Tibial artery (tissue), 4 donors: Measurements from ENCODE around the gene TDRD1.

Source experiments
- DNase-seq, 2 donors: peaks; one replicate each; pipeline ENCODE4 v3.0.0-alpha.2; 2019
- H3K27ac ChIP-seq, 2 donors: fragments of 200-600 bp; sonication (generic) in 1 of 2; 1 replicate in 1 of 2; 2 replicates in 1 of 2; pipeline ENCODE4 v1.5.1; 2018 to 2019; ENCODE audit warnings: mild to moderate bottlenecking in 1 of 2
- H3K27me3 ChIP-seq, 2 donors: fragments of 200-600 bp; sonication (generic) in 1 of 2; one replicate each; pipeline versions ENCODE4 v1.5.1 to v1.6.0; 2016 to 2019
- H3K36me3 ChIP-seq, 3 donors: fragments of 200-600 bp; sonication (generic) in 2 of 3; one replicate each; pipeline ENCODE4 v1.5.1; 2016 to 2019; ENCODE audit warnings: mild to moderate bottlenecking in 2 of 3
- H3K4me1 ChIP-seq, 4 donors: fragments of 200-600 bp; sonication (generic) in 2 of 4; 1 replicate in 3 of 4; 2 replicates in 1 of 4; pipeline ENCODE4 v1.5.1; 2016 to 2019
- H3K4me3 ChIP-seq, 2 donors: fragments of 200-600 bp; sonication (generic) in 1 of 2; 1 replicate in 1 of 2; 2 replicates in 1 of 2; pipeline ENCODE4 v1.5.1; 2018 to 2019; ENCODE audit warnings: mild to moderate bottlenecking in 2 of 2
- H3K9me3 ChIP-seq, 3 donors: fragments of 200-600 bp; sonication (generic) in 1 of 3; one replicate each; pipeline ENCODE4 v1.5.1; 2016 to 2019
- intact Hi-C: fragments of 100-400 bp; cut with DNase I; formaldehyde crosslinking; loops from one replicate; pipeline ENCODE4 v1.15.0; 2023; ENCODE audit warnings: low total_unique reads
- TF ChIP-seq, protein P1 (sequence below), 2 experiments: fragments of 200-600 bp in 1 of 2; fragments of 450-650 bp in 1 of 2; IDR thresholded peaks; one replicate each; pipeline ENCODE4 v1.5.1; 2017 to 2019; ENCODE audit warnings: antibody characterized with exemption in 2 of 2, mild to moderate bottlenecking in 1 of 2, moderate library complexity in 1 of 2

TDRD1 gene

DNA sequence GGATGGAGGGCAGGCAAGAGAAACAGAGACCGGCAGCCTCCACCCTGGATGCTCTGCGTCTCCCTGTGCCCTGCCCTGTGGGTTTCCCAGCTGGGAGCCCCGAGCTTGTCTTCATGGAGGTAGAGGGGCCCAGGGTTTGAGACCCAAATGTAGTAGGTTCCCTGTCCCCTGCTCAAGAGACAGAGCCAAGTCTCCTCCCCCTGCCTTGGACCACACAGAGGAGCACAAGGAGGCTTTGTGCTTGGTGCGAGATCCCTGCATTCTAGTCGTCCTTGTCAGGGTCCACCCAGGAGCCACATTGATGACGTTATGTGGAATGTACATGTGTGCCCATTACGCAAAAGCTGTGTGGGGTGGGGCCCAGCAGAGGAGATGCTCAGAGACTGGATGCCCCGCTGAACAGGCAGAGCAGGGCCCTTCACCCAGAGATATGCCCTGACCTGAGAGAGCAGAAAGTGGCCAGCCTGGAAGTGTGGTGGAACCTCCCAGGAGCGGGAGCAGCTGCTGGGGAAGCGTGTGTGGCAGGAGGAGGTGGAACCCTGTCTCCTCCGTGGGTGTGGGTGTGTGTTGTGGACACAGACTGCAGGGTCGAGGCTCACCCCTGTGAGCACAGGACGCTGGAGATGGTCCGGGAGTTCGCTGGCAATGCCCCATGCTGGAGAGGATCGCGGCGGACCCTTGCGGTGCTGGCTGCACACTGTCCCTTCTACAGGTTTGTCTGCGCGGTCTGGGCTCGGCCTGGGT, 99.2 kb downstream of the TDRD1 start:
- TF ChIP-seq, protein P1, sequence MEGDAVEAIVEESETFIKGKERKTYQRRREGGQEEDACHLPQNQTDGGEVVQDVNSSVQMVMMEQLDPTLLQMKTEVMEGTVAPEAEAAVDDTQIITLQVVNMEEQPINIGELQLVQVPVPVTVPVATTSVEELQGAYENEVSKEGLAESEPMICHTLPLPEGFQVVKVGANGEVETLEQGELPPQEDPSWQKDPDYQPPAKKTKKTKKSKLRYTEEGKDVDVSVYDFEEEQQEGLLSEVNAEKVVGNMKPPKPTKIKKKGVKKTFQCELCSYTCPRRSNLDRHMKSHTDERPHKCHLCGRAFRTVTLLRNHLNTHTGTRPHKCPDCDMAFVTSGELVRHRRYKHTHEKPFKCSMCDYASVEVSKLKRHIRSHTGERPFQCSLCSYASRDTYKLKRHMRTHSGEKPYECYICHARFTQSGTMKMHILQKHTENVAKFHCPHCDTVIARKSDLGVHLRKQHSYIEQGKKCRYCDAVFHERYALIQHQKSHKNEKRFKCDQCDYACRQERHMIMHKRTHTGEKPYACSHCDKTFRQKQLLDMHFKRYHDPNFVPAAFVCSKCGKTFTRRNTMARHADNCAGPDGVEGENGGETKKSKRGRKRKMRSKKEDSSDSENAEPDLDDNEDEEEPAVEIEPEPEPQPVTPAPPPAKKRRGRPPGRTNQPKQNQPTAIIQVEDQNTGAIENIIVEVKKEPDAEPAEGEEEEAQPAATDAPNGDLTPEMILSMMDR (IDR thresholded peaks at IDR 0.05): no peak
- peak; percentile 17 to 61 for DNase-seq
- no peaks in the 10 kb centered on the region for H3K36me3 ChIP-seq
- H3K9me3 ChIP-seq: no peaks in the 10 kb centered on the region
- H3K27me3 ChIP-seq: peaks cover 0 to 23% of the 10 kb centered on the region in 2 donors
- no peak overlapping the region for H3K4me3 ChIP-seq
- no peak overlapping the region for H3K27ac ChIP-seq
- intact Hi-C loops: no loop called here
- H3K4me1 ChIP-seq: no peaks in the 10 kb centered on the region

DNA sequence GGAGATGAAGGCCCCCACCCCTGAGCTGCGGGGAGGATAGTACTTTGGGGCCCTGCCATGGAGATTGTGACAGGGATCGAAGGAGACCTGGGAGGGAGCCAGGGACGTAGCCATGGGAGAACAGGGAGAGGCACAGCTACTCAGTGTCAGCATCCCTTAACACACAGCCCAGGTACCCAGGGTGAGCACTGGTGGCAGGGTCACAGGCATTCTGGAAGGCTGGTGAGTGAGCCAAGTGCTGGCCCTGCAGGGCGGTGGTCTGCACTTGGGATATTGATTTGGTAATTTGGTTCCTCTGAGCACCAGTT, 99.7 kb downstream of the TDRD1 start:
- Histone ChIP-seq H3K27ac (no peak overlapping the region), H3K4me1 (no peaks in the 10 kb centered on the region), H3K36me3 (no peaks in the 10 kb centered on the region), H3K9me3 (no peaks in the 10 kb centered on the region), H3K27me3 (peaks cover 0 to 23% of the 10 kb centered on the region in 2 donors), H3K4me3 (no peak overlapping the region)
- no peak for DNase-seq
- intact Hi-C loops: no loop called here
- TF ChIP-seq, protein P1 (IDR thresholded peaks at IDR 0.05): no peak

DNA sequence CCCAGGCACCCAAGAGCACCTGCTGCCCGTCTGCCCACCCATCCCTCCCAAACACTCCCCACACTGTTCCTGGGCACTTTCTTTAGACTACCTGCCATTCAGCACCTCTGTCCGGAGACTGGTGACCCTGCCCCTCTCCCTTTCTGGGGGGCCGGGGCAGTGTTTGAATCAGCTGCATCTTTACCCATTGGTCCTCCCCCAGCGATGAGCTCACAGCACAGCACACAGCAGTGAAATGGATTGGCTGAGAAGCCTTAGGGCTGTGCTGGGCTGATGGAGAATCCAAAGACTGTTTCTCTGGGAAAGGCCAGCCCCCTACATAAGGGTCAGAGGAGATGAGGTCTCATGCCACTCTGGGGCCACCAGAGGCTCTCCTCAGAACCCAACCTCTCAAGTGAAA, 100.1 kb downstream of the TDRD1 start:
- no peak overlapping the region for H3K4me3 ChIP-seq
- no peak overlapping the region for H3K27ac ChIP-seq
- no peaks in the 10 kb centered on the region for H3K36me3 ChIP-seq
- peaks cover 0 to 28% of the 10 kb centered on the region in 2 donors for H3K27me3 ChIP-seq
- no peaks in the 10 kb centered on the region for H3K9me3 ChIP-seq
- DNase-seq: peak in 1 of 2 donors; percentile 21
- TF ChIP-seq, protein P1 (IDR thresholded peaks at IDR 0.05): no peak
- no peaks in the 10 kb centered on the region for H3K4me1 ChIP-seq
- intact Hi-C loops: no loop called here

DNA sequence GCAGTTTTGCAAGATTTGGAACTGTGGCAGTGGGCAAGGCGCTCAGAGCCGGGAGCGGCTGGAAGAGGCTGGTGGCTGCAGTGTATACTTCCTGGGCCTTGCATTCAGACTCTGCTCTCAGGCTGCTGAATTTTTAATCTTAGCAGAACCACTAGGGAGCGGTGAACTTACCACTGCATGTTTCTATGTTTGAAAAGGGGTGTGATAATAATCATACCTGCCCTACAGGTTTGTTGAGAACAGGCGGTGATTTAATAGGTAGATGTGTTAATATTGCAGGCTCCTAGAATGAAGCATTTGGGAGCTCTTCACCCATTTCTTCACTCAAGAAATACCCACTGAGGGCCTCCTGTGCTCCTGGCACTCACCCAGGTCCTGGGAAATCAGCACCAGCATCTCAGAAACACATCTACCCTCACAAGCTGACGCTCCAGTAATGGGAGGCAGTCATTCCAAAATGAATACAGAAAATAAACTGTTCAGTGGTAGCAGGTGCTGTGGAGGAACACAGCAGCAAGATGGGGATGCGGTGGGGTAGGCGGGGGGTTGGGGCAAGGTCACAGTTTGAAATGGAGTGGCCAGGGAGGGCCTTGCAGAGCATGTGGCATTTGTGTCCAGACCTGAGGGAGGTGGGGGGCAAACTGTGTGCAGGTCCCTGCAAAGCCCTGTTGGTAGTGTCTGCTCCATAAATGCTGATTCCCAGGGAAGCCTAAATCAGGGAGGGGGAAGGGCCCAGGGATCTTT, 100.9 kb downstream of the TDRD1 start:
- Histone ChIP-seq H3K36me3 (no peaks in the 10 kb centered on the region), H3K4me3 (no peak overlapping the region), H3K27me3 (peaks cover 0 to 34% of the 10 kb centered on the region in 2 donors), H3K9me3 (no peaks in the 10 kb centered on the region), H3K27ac (no peak overlapping the region), H3K4me1 (no peaks in the 10 kb centered on the region)
- TF ChIP-seq, protein P1 (IDR thresholded peaks at IDR 0.05): no peak
- peak in 1 of 2 donors; percentile 47 for DNase-seq
- intact Hi-C loops: no loop called here

DNA sequence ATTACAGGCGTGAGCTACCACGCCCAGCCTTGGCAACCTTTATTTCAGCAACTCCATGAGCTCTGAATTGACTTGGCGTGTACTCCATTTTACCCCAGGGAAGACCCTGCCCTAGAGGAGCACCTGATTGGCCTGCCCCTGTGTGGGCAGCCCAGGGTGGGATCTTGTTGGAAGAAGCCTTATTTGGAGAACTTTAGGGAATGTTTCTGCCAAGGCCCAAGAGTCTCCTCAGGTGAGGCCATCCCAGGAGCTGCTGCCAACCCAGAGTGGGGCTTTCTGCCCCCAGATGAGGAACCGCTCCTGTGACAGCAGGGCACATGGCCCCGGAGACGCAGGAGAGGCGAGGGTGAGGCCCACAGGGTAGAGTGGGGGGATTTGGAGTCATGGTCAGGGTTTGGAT, 101.9 kb downstream of the TDRD1 start:
- DNase-seq: peak; percentile 3 to 49
- no peaks in the 10 kb centered on the region for H3K4me1 ChIP-seq
- H3K4me3 ChIP-seq: no peak overlapping the region
- no peaks in the 10 kb centered on the region for H3K9me3 ChIP-seq
- H3K36me3 ChIP-seq: no peaks in the 10 kb centered on the region
- no peak overlapping the region for H3K27ac ChIP-seq
- intact Hi-C loops: no loop called here
- TF ChIP-seq, protein P1 (IDR thresholded peaks at IDR 0.05): no peak
- H3K27me3 ChIP-seq: peaks cover 0 to 34% of the 10 kb centered on the region in 2 donors
